NCI-H2107 (cell line): ENCODE measurements around the gene PITPNM3.

ENCODE experiments used
- DNase-seq: peaks from one replicate; lab custom pipeline; 2025; lab: John Stamatoyannopoulos, UW

PITPNM3 gene

GRCh38 chr17:6402258-6402657 is 154.1 kb downstream of the PITPNM3 start:
- no peak for DNase-seq
